PC-3 (cell line): Measurements from ENCODE around the gene POLR1D. TPM values are rescaled to one million over a fixed set of nuclear protein-coding genes. Genes with fewer than 3 reads are reported as not detected.

Source experiments
- ATAC-seq: fragments of 200-7000 bp; cut with Tn5 transposase; 2 replicates; pipeline ENCODE4 v1.9.1; 2020; ENCODE audit warnings: mild to moderate bottlenecking, moderate library complexity
- BruUV-seq: library from RNA; stranded (reverse); fragments of 400-500 nt; replicated peaks from 2 replicates; lab custom pipeline; 2021; lab: Mats Ljungman, UMichigan
- CTCF ChIA-PET: fragments of 300-600 bp; sonication (Branson Sonifier 250); formaldehyde crosslinking; loops from one replicate; lab custom pipeline; 2022; ENCODE audit warnings: antibody characterized with exemption; lab: Charles Lee
- POLR2A ChIA-PET: fragments of 300-600 bp; sonication (Branson Sonifier 250); formaldehyde crosslinking; loops from one replicate; lab custom pipeline; 2022; ENCODE audit warnings: antibody characterized with exemption; ENCODE audit not compliant: unreplicated experiment; lab: Charles Lee
- DNase-seq: peaks from one replicate; pipeline ENCODE4 v3.0.0-alpha.2; 2015
- H2AFZ ChIP-seq: fragments of 300-600 bp; sonication (generic); 2 replicates; pipeline ENCODE4 v1.6.0; 2016; ENCODE audit warnings: antibody characterized with exemption, low read length
- H3F3A ChIP-seq: fragments of 300-600 bp; sonication (generic); one replicate; pipeline ENCODE4 v1.6.0; 2017; ENCODE audit warnings: antibody characterized with exemption, low read length, control low read depth, mild to moderate bottlenecking; ENCODE audit not compliant: unreplicated experiment
- H3K27ac ChIP-seq: fragments of 300-600 bp; sonication (generic); 2 replicates; pipeline ENCODE4 v1.5.1; 2016; ENCODE audit warnings: mild to moderate bottlenecking, low read length
- H3K27me3 ChIP-seq: fragments of 300-600 bp; sonication (generic); 2 replicates; pipeline ENCODE4 v1.6.1; 2016; ENCODE audit warnings: low read length, mixed read lengths
- H3K36me3 ChIP-seq: fragments of 300-600 bp; sonication (generic); 2 replicates; pipeline ENCODE4 v1.6.1; 2016; ENCODE audit warnings: low read depth, mixed run types, low read length, mixed read lengths
- H3K4me1 ChIP-seq: fragments of 300-600 bp; sonication (generic); 2 replicates; pipeline ENCODE4 v1.5.1; 2016; ENCODE audit warnings: low read length; ENCODE audit not compliant: insufficient read depth
- H3K4me2 ChIP-seq: fragments of 300-600 bp; sonication (generic); 2 replicates; pipeline ENCODE4 v1.6.0; 2016; ENCODE audit warnings: low read length
- H3K4me3 ChIP-seq: fragments of 300-600 bp; sonication (generic); 2 replicates; pipeline ENCODE4 v1.5.1; 2016; ENCODE audit warnings: mild to moderate bottlenecking, low read length, mixed read lengths
- H3K79me2 ChIP-seq: fragments of 300-600 bp; sonication (generic); 2 replicates; pipeline ENCODE4 v1.6.1; 2017; ENCODE audit warnings: low read length, mixed read lengths
- H3K9ac ChIP-seq: fragments of 300-600 bp; sonication (generic); 2 replicates; pipeline ENCODE4 v1.6.0; 2016; ENCODE audit warnings: mild to moderate bottlenecking, low read length
- H3K9me2 ChIP-seq: fragments of 300-600 bp; sonication (generic); replicated peaks from 2 replicates; pipeline ENCODE4 v1.6.1; 2016; ENCODE audit warnings: mixed run types, low read length, mixed read lengths
- H3K9me3 ChIP-seq: fragments of 300-600 bp; sonication (generic); 2 replicates; pipeline ENCODE4 v1.6.1; 2016; ENCODE audit warnings: low read length, mixed read lengths
- H4K20me1 ChIP-seq: fragments of 300-600 bp; sonication (generic); 2 replicates; pipeline ENCODE4 v1.6.1; 2016; ENCODE audit warnings: low read length, mixed read lengths
- EZH2 ChIP-seq: fragments of 300-600 bp; sonication (generic); IDR thresholded peaks from one replicate; pipeline ENCODE4 v1.6.1; 2017; ENCODE audit warnings: antibody characterized with exemption, mild to moderate bottlenecking, low read length; ENCODE audit not compliant: unreplicated experiment
- EZH2phosphoT487 ChIP-seq: fragments of 300-600 bp; sonication (generic); IDR thresholded peaks from 2 replicates; pipeline ENCODE4 v1.6.1; 2018; ENCODE audit warnings: mild to moderate bottlenecking, antibody characterized with exemption, low read length, borderline replicate concordance
- intact Hi-C: fragments of 100-400 bp; cut with micrococcal nuclease; formaldehyde crosslinking; loops from 2 replicates; pipeline ENCODE4 v1.9.0; 2023
- total RNA-seq: library from RNA; depleted of rRNA; stranded (reverse); fragments of >200 nt; gene quantifications from 2 replicates; pipeline ENCODE4 v1.2.3, GENCODE V29; 2014
- TF ChIP-seq, protein P1 (sequence below): fragments of 300-600 bp; sonication (generic); conservative IDR thresholded peaks from 2 replicates; pipeline ENCODE4 v1.5.1; 2017; ENCODE audit warnings: antibody characterized with exemption, low read depth, mild to moderate bottlenecking, low read length

POLR1D gene
- total RNA-seq, 1 experiment from 2014 or later = 97.9 TPM

DNA sequence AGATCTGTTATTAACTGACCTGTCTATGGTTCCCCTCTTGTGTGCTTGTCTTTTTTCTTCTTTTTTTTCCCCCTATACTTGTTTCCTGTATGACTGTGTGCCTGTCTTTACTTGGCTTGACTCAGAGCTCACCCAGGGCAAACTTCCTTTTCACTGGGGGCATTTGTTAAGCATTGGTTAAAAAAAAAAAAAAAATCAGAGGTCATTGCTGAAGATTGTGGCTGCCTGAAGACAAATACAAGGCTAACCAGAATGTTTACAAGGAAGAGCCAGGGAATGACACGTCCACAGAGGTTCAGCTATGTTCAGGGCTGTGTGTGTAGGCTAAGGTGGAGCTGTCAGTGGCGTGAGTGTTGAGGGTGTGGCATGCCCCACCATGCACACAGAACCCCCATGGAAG lies 48.4 kb upstream of the POLR1D start:
- DNase-seq (peak; percentile 80), ATAC-seq (peak; percentile 95)
- H3F3A ChIP-seq = no peaks in the 10 kb centered on the region
- intact Hi-C loops = no loop called here
- peak overlapping the region; percentile 19; the same call in 1 of the 2 replicates for H3K9ac ChIP-seq
- no peaks in the 10 kb centered on the region for H4K20me1 ChIP-seq
- H3K9me3 ChIP-seq = no peaks in the 10 kb centered on the region
- H3K4me2 ChIP-seq = peak overlapping the region; percentile 71
- peaks cover under 1% of the 10 kb centered on the region for H3K36me3 ChIP-seq
- peaks cover 30% of the 10 kb centered on the region for H3K4me1 ChIP-seq
- 0 out of 2 replicates have a peak, but pooled peaks cover 7% of the 10 kb centered on the region for H3K79me2 ChIP-seq
- CTCF ChIA-PET = interaction anchor here (0.6 kb wide), 1 partner anchor 198 kb away, joined by 4 read pairs; no protein-coding TSS in a partner anchor
- peak overlapping the region; percentile 60 for H2AFZ ChIP-seq
- BruUV-seq = no TSS peak
- no peaks in the 10 kb centered on the region for H3K27me3 ChIP-seq
- no peaks in the 10 kb centered on the region for H3K9me2 ChIP-seq
- TF ChIP-seq, protein P1, sequence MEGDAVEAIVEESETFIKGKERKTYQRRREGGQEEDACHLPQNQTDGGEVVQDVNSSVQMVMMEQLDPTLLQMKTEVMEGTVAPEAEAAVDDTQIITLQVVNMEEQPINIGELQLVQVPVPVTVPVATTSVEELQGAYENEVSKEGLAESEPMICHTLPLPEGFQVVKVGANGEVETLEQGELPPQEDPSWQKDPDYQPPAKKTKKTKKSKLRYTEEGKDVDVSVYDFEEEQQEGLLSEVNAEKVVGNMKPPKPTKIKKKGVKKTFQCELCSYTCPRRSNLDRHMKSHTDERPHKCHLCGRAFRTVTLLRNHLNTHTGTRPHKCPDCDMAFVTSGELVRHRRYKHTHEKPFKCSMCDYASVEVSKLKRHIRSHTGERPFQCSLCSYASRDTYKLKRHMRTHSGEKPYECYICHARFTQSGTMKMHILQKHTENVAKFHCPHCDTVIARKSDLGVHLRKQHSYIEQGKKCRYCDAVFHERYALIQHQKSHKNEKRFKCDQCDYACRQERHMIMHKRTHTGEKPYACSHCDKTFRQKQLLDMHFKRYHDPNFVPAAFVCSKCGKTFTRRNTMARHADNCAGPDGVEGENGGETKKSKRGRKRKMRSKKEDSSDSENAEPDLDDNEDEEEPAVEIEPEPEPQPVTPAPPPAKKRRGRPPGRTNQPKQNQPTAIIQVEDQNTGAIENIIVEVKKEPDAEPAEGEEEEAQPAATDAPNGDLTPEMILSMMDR = no peak
- TF ChIP-seq EZH2phosphoT487 (no peak), EZH2 (no peak)
- peak overlapping the region; percentile 78 for H3K27ac ChIP-seq
- H3K4me3 ChIP-seq = peak overlapping the region; percentile 36; the same call in 1 of the 2 replicates
- POLR2A ChIA-PET = no interaction called here

GRCh38 chr13:27574661-27575060 lies 47.0 kb upstream of the POLR1D start:
- Histone ChIP-seq H3K27me3 (no peaks in the 10 kb centered on the region), H3K4me2 (no peak overlapping the region), H4K20me1 (no peaks in the 10 kb centered on the region), H3K4me3 (no peak overlapping the region), H3K9ac (no peak overlapping the region), H3F3A (no peaks in the 10 kb centered on the region), H3K9me2 (no peaks in the 10 kb centered on the region), H3K9me3 (no peaks in the 10 kb centered on the region), H3K79me2 (0 out of 2 replicates have a peak, but pooled peaks cover 7% of the 10 kb centered on the region), H3K4me1 (peaks cover 44% of the 10 kb centered on the region), H3K27ac (no peak overlapping the region), H2AFZ (no peak overlapping the region), H3K36me3 (no peaks in the 10 kb centered on the region; the same call in 1 of the 2 replicates)
- intact Hi-C loops = loop anchor here (5.0 kb wide), 1 partner anchor 83 kb away; no protein-coding TSS in a partner anchor
- no peak for TF ChIP-seq EZH2
- no peak for TF ChIP-seq EZH2phosphoT487
- TF ChIP-seq, protein P1 = no peak
- DNase-seq = no peak
- POLR2A ChIA-PET = no interaction called here
- CTCF ChIA-PET = no interaction called here
- no peak for ATAC-seq
- no TSS peak for BruUV-seq
